ENCODE measurements around the gene UACA.
"Not testable (repeated sequence)": the region's sequence is repeated elsewhere in the genome, so short reads cannot be mapped to it uniquely, and the experiment has no call there.

The UACA gene

GRCh38 chr15:70627734-70628548, 135.4 kb downstream of the UACA start:
- TF ChIP-seq POLR2A (IDR thresholded peaks at IDR 0.05; ENCODE audit: low read depth, low read length) (no peak), POLR2AphosphoS5 (IDR thresholded peaks at IDR 0.05; ENCODE audit: low read depth, low read length) (no peak), TAF1 (IDR thresholded peaks at IDR 0.05; ENCODE audit: borderline replicate concordance, low read depth, low read length) (no peak)
- DNase-seq (ENCODE audit: insufficient read length) (no peak), FAIRE-seq (no peak)

- FAIRE-seq (no peak), DNase-seq (ENCODE audit: insufficient read length) (no peak)
- TF ChIP-seq TAF1 (IDR thresholded peaks at IDR 0.05; ENCODE audit: borderline replicate concordance, low read depth, low read length) (no peak), POLR2A (IDR thresholded peaks at IDR 0.05; ENCODE audit: low read depth, low read length) (no peak), POLR2AphosphoS5 (IDR thresholded peaks at IDR 0.05; ENCODE audit: low read depth, low read length) (no peak)
Observed at GRCh38 chr15:70627322-70627721, 136.0 kb downstream of the UACA start.

GRCh38 chr15:70625438-70625837, 137.9 kb downstream of the UACA start:
- FAIRE-seq (no peak), DNase-seq (ENCODE audit: insufficient read length) (no peak)
- no peak for TF ChIP-seq POLR2AphosphoS5 (IDR thresholded peaks at IDR 0.05; ENCODE audit: low read depth, low read length)
- TF ChIP-seq POLR2A (IDR thresholded peaks at IDR 0.05; ENCODE audit: low read depth, low read length): no peak
- no peak for TF ChIP-seq TAF1 (IDR thresholded peaks at IDR 0.05; ENCODE audit: borderline replicate concordance, low read depth, low read length)

GRCh38 chr15:70625011-70625410, 138.3 kb downstream of the UACA start:
- TF ChIP-seq TAF1 (IDR thresholded peaks at IDR 0.05; ENCODE audit: borderline replicate concordance, low read depth, low read length) (no peak), POLR2A (IDR thresholded peaks at IDR 0.05; ENCODE audit: low read depth, low read length) (no peak), POLR2AphosphoS5 (IDR thresholded peaks at IDR 0.05; ENCODE audit: low read depth, low read length) (no peak)
- DNase-seq (ENCODE audit: insufficient read length) (no peak), FAIRE-seq (no peak)

- no peak for TF ChIP-seq POLR2A (IDR thresholded peaks at IDR 0.05; ENCODE audit: low read depth, low read length)
- TF ChIP-seq TAF1 (IDR thresholded peaks at IDR 0.05; ENCODE audit: borderline replicate concordance, low read depth, low read length): no peak
- TF ChIP-seq POLR2AphosphoS5 (IDR thresholded peaks at IDR 0.05; ENCODE audit: low read depth, low read length): no peak
- FAIRE-seq: peak; percentile 61
- DNase-seq (ENCODE audit: insufficient read length): no peak
Observed at GRCh38 chr15:70618929-70619328, 144.4 kb downstream of the UACA start.

- FAIRE-seq: no peak
- no peak for TF ChIP-seq POLR2A (IDR thresholded peaks at IDR 0.05; ENCODE audit: low read depth, low read length)
- TF ChIP-seq POLR2AphosphoS5 (IDR thresholded peaks at IDR 0.05; ENCODE audit: low read depth, low read length): no peak
- TF ChIP-seq TAF1 (IDR thresholded peaks at IDR 0.05; ENCODE audit: borderline replicate concordance, low read depth, low read length): no peak
- no peak for DNase-seq (ENCODE audit: insufficient read length)
Observed at GRCh38 chr15:70617911-70618287, 145.5 kb downstream of the UACA start.

GRCh38 chr15:70617076-70617910, 146.1 kb downstream of the UACA start:
- TF ChIP-seq POLR2A (IDR thresholded peaks at IDR 0.05; ENCODE audit: low read depth, low read length) (no peak), POLR2AphosphoS5 (IDR thresholded peaks at IDR 0.05; ENCODE audit: low read depth, low read length) (no peak), TAF1 (IDR thresholded peaks at IDR 0.05; ENCODE audit: borderline replicate concordance, low read depth, low read length) (no peak)
- DNase-seq (ENCODE audit: insufficient read length): no peak
- FAIRE-seq: peak; percentile 40

- not testable (repeated sequence) for FAIRE-seq
Observed at GRCh38 chr15:70616311-70616756, 147.0 kb downstream of the UACA start.

GRCh38 chr15:70615435-70616310, 147.7 kb downstream of the UACA start:
- no peak for FAIRE-seq
- DNase-seq (ENCODE audit: insufficient read length): no peak

More at GRCh38 chr15:70616311-70616756, 147.0 kb downstream of the UACA start:
- DNase-seq (ENCODE audit: insufficient read length): not testable (repeated sequence)

GRCh38 chr15:70614221-70614620, 149.1 kb downstream of the UACA start:
- no peak for TF ChIP-seq POLR2AphosphoS5 (IDR thresholded peaks at IDR 0.05; ENCODE audit: low read depth, low read length)
- TF ChIP-seq TAF1 (IDR thresholded peaks at IDR 0.05; ENCODE audit: borderline replicate concordance, low read depth, low read length): no peak
- TF ChIP-seq POLR2A (IDR thresholded peaks at IDR 0.05; ENCODE audit: low read depth, low read length): no peak
- FAIRE-seq (no peak), DNase-seq (ENCODE audit: insufficient read length) (no peak)

More at GRCh38 chr15:70615435-70616310, 147.7 kb downstream of the UACA start:
- TF ChIP-seq POLR2AphosphoS5 (IDR thresholded peaks at IDR 0.05; ENCODE audit: low read depth, low read length): no peak
- no peak for TF ChIP-seq TAF1 (IDR thresholded peaks at IDR 0.05; ENCODE audit: borderline replicate concordance, low read depth, low read length)
- TF ChIP-seq POLR2A (IDR thresholded peaks at IDR 0.05; ENCODE audit: low read depth, low read length): no peak

GRCh38 chr15:70613271-70613670, 150.1 kb downstream of the UACA start:
- TF ChIP-seq POLR2AphosphoS5 (IDR thresholded peaks at IDR 0.05; ENCODE audit: low read depth, low read length) (no peak), POLR2A (IDR thresholded peaks at IDR 0.05; ENCODE audit: low read depth, low read length) (no peak), TAF1 (IDR thresholded peaks at IDR 0.05; ENCODE audit: borderline replicate concordance, low read depth, low read length) (no peak)
- DNase-seq (ENCODE audit: insufficient read length) (no peak), FAIRE-seq (no peak)
